Pulmonary artery endothelial cell (primary cell): ENCODE measurements around the gene TUSC2. TPM values are rescaled to one million over a fixed set of nuclear protein-coding genes. Genes with fewer than 3 reads are reported as not detected.

Source experiments
- DNase-seq: peaks from one replicate; pipeline ENCODE4 v3.0.0-alpha.2; 2011; ENCODE audit warnings: low read depth, low spot score
- total RNA-seq: library from RNA; depleted of rRNA; stranded (reverse); fragments of >200 nt; gene quantifications from 2 replicates; pipeline ENCODE4 v1.2.3, GENCODE V29; 2014

The TUSC2 gene
- total RNA-seq, 1 donor from 2014 or later: 36.5 TPM

GRCh38 chr3:50275141-50275995, 52.7 kb downstream of the TUSC2 start:
- no peak for DNase-seq

Other genes with a start within 250 kb of the TUSC2 start
- gene RBM5, start 239.3 kb downstream of the TUSC2 start, total RNA-seq: 116 and 184 TPM in 2 replicates
- gene SEMA3F, start 172.9 kb downstream of the TUSC2 start, total RNA-seq: 73.6 and 80.9 TPM in 2 replicates
- gene GNAT1, start 136.6 kb downstream of the TUSC2 start, total RNA-seq: under 0.01 TPM in 1 of 2 replicates, not detected in the other
- 0.07 TPM in 1 of 2 replicates, not detected in the other for gene SLC38A3, start 123.0 kb downstream of the TUSC2 start, total RNA-seq
- gene GNAI2, start 92.0 kb downstream of the TUSC2 start, total RNA-seq: 597 and 651 TPM in 2 replicates
- 0.53 and 0.66 TPM in 2 replicates for gene SEMA3B, start 59.1 kb downstream of the TUSC2 start, total RNA-seq
- gene LSMEM2, start 49.1 kb downstream of the TUSC2 start, total RNA-seq: not detected in 2 replicates
- 148 and 187 TPM in 2 replicates for gene IFRD2, start 35.8 kb downstream of the TUSC2 start, total RNA-seq
- 9.6 and 10.3 TPM in 2 replicates for gene HYAL3, start 28.8 kb downstream of the TUSC2 start, total RNA-seq
- 2.6 and 3.6 TPM in 2 replicates for gene NAA80, start 28.8 kb downstream of the TUSC2 start, total RNA-seq
- gene HYAL1, start 24.6 kb downstream of the TUSC2 start, total RNA-seq: 6.9 and 7.1 TPM in 2 replicates
- 535 and 564 TPM in 2 replicates for gene HYAL2, start 5.5 kb downstream of the TUSC2 start, total RNA-seq
- 17.0 and 22.5 TPM in 2 replicates for gene RASSF1, start 12.6 kb upstream of the TUSC2 start, total RNA-seq
- 0.13 and 0.35 TPM in 2 replicates for gene ZMYND10, start 17.5 kb upstream of the TUSC2 start, total RNA-seq
- gene NPRL2, start 22.6 kb upstream of the TUSC2 start, total RNA-seq: 19.9 and 20.1 TPM in 2 replicates
- gene CYB561D2, start 22.6 kb upstream of the TUSC2 start, total RNA-seq: 19.1 and 26.3 TPM in 2 replicates
- gene TMEM115, start 31.3 kb upstream of the TUSC2 start, total RNA-seq: 36.8 and 38.1 TPM in 2 replicates
- gene CACNA2D2, start 175.4 kb upstream of the TUSC2 start, total RNA-seq: not detected in 2 replicates
- 3.5 and 5.1 TPM in 2 replicates for gene C3orf18, start 239.5 kb upstream of the TUSC2 start, total RNA-seq
- gene HEMK1, start 241.3 kb upstream of the TUSC2 start, total RNA-seq: 13.7 and 15.2 TPM in 2 replicates